Measurements from ENCODE around the gene FSD1L. TPM values are rescaled to one million over a fixed set of nuclear protein-coding genes. Genes with fewer than 3 reads are reported as not detected.

Gene FSD1L
- total and polyA plus RNA-seq, 2 of the 13 experiments (the other 11 are each of a cell fraction or from before 2014, with no cell fraction given), result 4.1 to 5.1 TPM

- TF ChIP-seq SRSF9 (IDR thresholded peaks at IDR 0.05; ENCODE audit: borderline replicate concordance, insufficient read depth, low read depth, low read length, poor library complexity, severe bottlenecking), result no peak
- no peak for TF ChIP-seq SIN3A (IDR thresholded peaks at IDR 0.05; ENCODE audit: borderline replicate concordance, low read depth, low read length)
- TF ChIP-seq ATF3 (CRISPR knock-in tag; IDR thresholded peaks at IDR 0.05), result no peak
- TF ChIP-seq ZNF235 (CRISPR knock-in tag; IDR thresholded peaks at IDR 0.05; ENCODE audit: borderline replicate concordance), result no peak
- TF ChIP-seq KLF13 (CRISPR knock-in tag; IDR thresholded peaks at IDR 0.05), result no peak
- TF ChIP-seq ZSCAN22 (CRISPR knock-in tag; IDR thresholded peaks at IDR 0.05), result no peak
- TF ChIP-seq NAIF1 (CRISPR knock-in tag; IDR thresholded peaks at IDR 0.05; ENCODE audit: borderline replicate concordance), result peak; percentile 46; the same call in 1 of the 2 replicates
- TF ChIP-seq MTF2 (CRISPR knock-in tag; IDR thresholded peaks at IDR 0.05; ENCODE audit: borderline replicate concordance), result no peak
- no peak for TF ChIP-seq ARHGAP35 (CRISPR knock-in tag; IDR thresholded peaks at IDR 0.05; ENCODE audit: borderline replicate concordance)
- TF ChIP-seq TCF12 (IDR thresholded peaks at IDR 0.05), result no peak
- TF ChIP-seq TCF12 (CRISPR knock-in tag; IDR thresholded peaks at IDR 0.05), result no peak
- no peak for TF ChIP-seq ZNF33A (CRISPR knock-in tag; IDR thresholded peaks at IDR 0.05; ENCODE audit: borderline replicate concordance)
- TF ChIP-seq NFKB2 (CRISPR knock-in tag; IDR thresholded peaks at IDR 0.05; ENCODE audit: borderline replicate concordance), result no peak
- TF ChIP-seq BRCA1 (CRISPR knock-in tag; IDR thresholded peaks at IDR 0.05), result no peak
- no peak for TF ChIP-seq ZNF10 (CRISPR knock-in tag; IDR thresholded peaks at IDR 0.05; ENCODE audit: borderline replicate concordance, low read depth)
- TF ChIP-seq ZNF512B (CRISPR knock-in tag; IDR thresholded peaks at IDR 0.05; ENCODE audit: borderline replicate concordance), result peak; percentile 83; the same call in 1 of the 2 replicates
- TF ChIP-seq SMAD9 (CRISPR knock-in tag; IDR thresholded peaks at IDR 0.05), result no peak
- TF ChIP-seq REXO4 (CRISPR knock-in tag; IDR thresholded peaks at IDR 0.05; ENCODE audit: borderline replicate concordance), result no peak
- no peak for TF ChIP-seq ZNF446 (CRISPR knock-in tag; IDR thresholded peaks at IDR 0.05)
- no peak for TF ChIP-seq AGO1 (IDR thresholded peaks at IDR 0.05; ENCODE audit: low read depth, low read length, poor library complexity, severe bottlenecking)
- no peak; the same call in 1 of the 2 replicates for TF ChIP-seq ZFP1 (CRISPR knock-in tag; IDR thresholded peaks at IDR 0.05)
- peak; percentile 44; the same call in 1 of the 2 replicates for TF ChIP-seq GATAD1 (CRISPR knock-in tag; IDR thresholded peaks at IDR 0.05)
- no peak for TF ChIP-seq PAF1 (CRISPR knock-in tag; IDR thresholded peaks at IDR 0.05)
- no peak for TF ChIP-seq ZNF513 (CRISPR knock-in tag; conservative IDR thresholded peaks at IDR 0.05)
- no peak for TF ChIP-seq DNMT1 (CRISPR knock-in tag; IDR thresholded peaks at IDR 0.05)
- no peak for TF ChIP-seq MIER2 (CRISPR knock-in tag; IDR thresholded peaks at IDR 0.05)
These were observed 29.0 kb upstream of the FSD1L start (continued) for GRCh38 chr9:105418588-105419500.

All from HepG2 (cell line).